T-helper 1 cell (primary cell): ENCODE results near the gene POLR2M.

Source experiments
- DNase-seq, 5 donors: peaks; one replicate each; pipeline ENCODE4 v3.0.0-alpha.2; 2012 to 2020
- total RNA-seq, 4 donors: gene quantifications; one replicate each; lab custom pipeline; 2026; lab: John Stamatoyannopoulos, UW

The POLR2M gene
- 12.6 to 27.7 (median 18.0) reads per million in 4 donors for total RNA-seq

- peak; percentile 74 to 96 (median 86) for DNase-seq
Measured at GRCh38 chr15:57706405-57707209, at the start of gene POLR2M. TSS of gene POLR2M (plus strand) at chr15:57706714. CDS start at chr15:57706843, 129 bp downstream.

DNA sequence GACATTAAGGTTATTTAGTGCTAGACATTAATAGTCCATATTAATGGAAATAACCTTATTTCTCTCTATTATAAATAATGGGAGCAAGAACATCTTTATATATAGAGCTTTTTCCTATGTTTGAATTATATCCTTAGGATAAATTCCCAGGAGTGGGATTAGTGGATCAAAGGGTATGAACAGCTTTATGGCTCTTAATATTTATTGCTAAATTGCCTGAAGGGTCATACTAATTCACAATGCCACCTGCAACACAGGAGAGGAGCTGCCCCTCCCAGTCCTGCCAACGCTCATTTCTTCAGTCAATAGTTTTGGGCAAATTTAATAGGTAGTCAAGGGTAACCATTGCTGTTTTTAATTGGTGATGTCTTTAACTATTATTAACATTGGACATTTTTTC lies 48.9 kb upstream of the POLR2M start:
- no peak for DNase-seq

- no peak for DNase-seq
Measured at GRCh38 chr15:57662091-57662744, 44.3 kb upstream of the POLR2M start.

DNA sequence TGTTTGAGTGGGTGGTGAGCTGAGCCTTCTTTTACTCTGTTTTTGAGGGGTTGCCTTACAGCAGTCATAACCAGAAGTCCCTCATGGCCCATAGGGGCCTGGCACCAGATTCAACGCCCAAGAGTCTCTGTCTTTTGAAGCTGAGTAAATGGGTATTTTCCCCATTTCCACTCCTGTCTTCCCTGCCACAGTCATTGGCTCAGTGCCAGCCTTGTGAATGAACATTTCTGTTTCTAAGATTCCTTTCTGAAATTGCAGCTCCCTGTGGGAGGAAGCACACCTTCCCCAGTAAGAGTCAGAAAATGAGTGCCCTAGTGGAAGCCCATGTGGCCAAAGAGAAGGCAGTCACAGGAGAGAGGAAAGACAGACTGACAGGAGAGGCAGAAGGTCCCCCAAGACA lies 43.7 kb upstream of the POLR2M start:
- no peak for DNase-seq

GRCh38 chr15:57663262-57663661 lies 43.3 kb upstream of the POLR2M start:
- no peak for DNase-seq

GRCh38 chr15:57665194-57665593 lies 41.3 kb upstream of the POLR2M start:
- DNase-seq = no peak

DNA sequence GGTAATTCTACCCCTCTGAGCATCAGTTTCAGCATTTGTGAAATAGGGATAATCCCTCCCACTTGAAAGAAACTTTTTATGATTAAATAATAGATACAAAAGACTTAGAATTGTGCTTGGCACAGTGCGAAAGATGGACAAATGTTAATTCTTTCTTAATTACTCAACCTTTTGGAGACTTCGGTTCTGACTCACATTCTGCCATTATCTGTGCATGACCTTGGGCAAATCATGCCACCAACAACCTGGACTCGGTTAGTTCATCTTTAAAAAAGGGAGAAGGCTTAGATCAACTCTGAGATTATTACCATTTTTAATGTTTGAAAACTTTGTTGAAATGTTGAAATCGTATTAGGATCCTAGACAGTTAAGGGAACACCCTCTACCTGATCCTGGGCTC lies 40.6 kb upstream of the POLR2M start:
- DNase-seq = no peak

- no peak for DNase-seq
Measured at GRCh38 chr15:57667171-57667849, 39.2 kb upstream of the POLR2M start.

DNA sequence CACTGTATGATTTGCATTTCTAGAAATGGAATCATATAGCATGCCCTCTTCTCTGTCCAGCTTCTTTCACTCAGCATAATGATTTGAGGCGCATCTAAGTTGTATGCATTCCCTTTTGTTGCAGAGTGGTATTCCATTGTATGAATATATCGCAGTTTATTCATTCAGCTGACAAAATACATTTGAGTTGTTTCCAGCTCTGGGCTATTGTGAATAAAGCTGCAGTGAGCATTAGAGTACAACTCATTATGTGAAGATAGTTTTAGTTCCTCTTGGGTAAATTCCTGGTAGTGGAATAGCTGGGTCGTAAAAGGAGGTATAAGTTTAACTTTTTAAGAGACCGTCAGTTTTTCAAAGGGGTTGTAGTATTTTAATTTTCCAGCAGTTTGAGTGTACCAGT lies 38.5 kb upstream of the POLR2M start:
- DNase-seq = no peak

- no peak for DNase-seq
Measured at GRCh38 chr15:57671636-57672035, 34.9 kb upstream of the POLR2M start.

- DNase-seq = no peak
Measured at GRCh38 chr15:57675481-57676181, 30.9 kb upstream of the POLR2M start.

GRCh38 chr15:57676585-57676984 lies 29.9 kb upstream of the POLR2M start:
- DNase-seq = no peak

GRCh38 chr15:57677204-57677603 lies 29.3 kb upstream of the POLR2M start:
- no peak for DNase-seq

GRCh38 chr15:57680021-57680420 lies 26.5 kb upstream of the POLR2M start:
- no peak for DNase-seq

GRCh38 chr15:57681011-57681410 lies 25.5 kb upstream of the POLR2M start:
- DNase-seq = no peak

DNA sequence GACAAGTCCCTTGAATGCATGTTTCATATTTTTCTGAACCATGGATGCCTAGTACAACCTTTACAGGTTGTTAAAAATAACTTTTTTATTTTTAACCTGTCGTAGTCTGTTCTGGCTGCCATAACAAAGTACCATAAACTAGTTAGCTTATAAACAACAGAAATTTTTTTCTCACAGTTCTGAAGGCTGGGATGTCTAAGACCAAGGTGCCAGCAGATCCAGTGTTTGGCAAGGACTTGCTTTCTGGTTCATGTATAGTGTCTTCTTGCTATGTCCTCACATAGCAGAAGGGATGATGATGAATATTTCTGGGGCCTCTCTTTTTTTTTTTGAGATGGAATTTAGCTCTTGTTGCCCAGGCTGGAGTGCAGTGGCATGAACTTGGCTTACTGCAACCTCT lies 23.0 kb upstream of the POLR2M start:
- no peak for DNase-seq

DNA sequence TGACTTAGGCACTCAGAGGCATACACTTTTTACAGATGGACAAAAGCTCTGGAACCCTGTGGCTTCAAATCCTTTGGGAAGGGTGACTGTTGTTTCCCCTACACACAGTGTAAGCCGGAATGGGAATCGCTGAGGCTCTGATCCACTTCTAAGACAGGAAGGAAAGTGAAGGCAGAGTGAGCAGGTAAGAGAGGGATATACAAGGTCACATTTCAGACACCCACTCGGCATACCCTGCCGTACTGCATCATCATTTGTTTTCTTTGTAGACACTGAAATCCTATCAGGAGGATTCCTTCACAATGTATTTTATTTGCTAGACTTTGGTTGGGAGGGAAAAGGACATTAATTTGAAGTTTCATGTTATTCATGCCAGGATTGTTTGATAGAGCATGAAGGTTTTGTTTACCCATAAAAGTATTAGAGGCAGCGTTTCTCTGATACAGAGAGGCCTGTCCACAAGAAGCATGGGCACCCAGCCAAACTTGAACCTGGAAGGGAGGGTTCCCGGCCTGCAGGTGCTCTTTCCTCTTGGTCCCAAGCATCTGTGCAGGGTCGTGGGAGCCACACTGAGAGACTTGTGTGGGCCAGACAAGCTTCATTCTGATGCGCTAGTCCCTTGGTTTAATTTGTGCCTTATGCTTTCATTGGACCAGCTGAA lies 21.9 kb upstream of the POLR2M start:
- DNase-seq = no peak

- no peak for DNase-seq
Measured at GRCh38 chr15:57685306-57686095, 21.0 kb upstream of the POLR2M start.

DNA sequence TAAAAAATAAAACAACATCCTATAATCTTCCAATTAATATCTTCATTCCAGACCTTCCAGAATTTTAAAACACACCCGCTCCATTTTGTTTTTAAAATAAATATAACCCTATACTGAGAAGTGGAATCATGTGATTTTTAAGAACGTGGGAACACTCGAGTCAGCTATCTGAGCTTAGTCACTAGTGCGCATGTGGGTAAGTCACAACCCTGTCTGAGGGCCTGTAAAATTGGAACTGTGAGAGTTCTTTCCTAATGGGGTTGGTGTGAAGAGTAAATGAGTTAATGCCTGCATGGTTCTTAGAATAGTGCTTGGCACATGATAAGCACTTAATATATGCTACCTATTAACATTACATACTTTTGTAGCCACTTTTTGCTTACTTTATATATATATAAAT lies 19.9 kb upstream of the POLR2M start:
- no peak for DNase-seq

DNA sequence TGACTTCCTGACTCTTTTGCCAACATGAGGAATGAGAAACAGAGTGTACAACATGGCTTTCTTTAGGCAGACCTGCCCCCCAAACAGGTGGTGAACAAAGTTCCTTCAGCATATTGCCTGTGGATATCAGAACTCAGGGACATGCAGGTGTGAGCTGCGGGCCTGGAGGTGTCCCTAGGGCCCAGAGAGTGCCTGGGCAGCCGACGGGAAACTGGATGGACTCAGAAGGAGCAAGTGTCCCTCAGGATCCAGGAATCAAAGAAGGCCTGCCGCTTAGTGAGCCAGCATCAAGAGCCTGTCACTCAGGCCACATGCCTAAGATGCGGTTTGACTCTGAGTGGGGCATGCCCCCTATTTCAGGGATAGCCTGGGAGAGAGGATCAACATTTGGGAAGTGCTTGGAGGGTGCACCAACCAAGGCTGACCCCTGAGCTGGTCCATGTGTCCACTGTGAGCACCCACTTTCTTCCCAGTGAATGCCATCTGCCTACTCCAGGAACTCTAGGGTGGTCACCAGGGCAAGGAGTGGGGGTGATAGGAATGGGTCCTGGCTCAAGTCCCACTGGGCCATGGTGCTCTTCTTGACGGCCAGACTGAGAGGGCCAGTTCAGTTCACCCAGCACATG lies 16.1 kb upstream of the POLR2M start:
- DNase-seq = no peak

DNA sequence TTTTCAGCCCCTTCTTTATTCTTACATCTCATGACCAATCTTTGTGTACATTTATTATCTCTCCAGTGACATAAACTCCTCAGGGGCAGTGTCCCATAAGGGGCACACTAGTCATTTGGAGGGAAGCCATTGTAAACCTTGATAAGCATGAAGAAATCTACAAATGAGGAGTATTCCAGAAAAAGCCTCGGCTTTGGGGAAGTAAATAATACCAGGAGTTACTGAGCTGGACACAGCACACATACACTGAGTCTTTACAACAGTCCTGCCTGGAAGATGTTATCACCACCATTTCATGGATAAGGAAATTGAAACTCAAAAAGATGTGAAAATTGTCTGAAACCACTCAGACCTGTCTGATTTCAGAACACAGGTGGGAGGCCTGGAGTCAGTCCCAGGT lies 15.4 kb upstream of the POLR2M start:
- no peak for DNase-seq
